Hematopoietic multipotent progenitor cell treated with erythropoietin and hydrocortisone succinate and interleukin-3 and kit ligand, for 4 days (in vitro differentiated cells): ENCODE data around the gene KMT2A.

Experiments
- DNase-seq: peaks from one replicate; pipeline ENCODE4 v3.0.0-alpha.2; 2015

KMT2A gene

DNA sequence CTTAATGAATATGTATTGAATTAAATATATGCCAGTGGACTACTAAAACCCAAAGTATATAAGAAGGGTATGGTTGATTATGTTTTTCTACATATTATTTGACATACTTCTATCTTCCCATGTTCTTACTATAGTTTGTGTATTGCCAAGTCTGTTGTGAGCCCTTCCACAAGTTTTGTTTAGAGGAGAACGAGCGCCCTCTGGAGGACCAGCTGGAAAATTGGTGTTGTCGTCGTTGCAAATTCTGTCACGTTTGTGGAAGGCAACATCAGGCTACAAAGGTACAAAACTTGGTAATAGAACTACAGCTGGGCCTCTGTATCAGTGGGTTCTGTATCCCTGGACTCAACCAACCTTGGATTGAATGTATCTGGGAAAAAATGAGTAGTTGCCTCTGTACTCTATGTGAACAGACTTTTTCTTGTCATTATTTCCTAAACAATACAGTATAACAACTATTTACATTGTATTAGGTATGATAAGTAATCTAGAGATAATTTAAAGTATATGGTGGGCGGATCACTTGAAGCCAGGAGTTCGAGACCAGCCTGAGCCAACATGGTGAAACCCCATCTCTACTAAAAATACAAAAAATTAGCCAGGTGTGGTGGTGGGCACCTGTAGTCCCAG, 52.3 kb downstream of the KMT2A start:
- peak; percentile 88 for DNase-seq

DNA sequence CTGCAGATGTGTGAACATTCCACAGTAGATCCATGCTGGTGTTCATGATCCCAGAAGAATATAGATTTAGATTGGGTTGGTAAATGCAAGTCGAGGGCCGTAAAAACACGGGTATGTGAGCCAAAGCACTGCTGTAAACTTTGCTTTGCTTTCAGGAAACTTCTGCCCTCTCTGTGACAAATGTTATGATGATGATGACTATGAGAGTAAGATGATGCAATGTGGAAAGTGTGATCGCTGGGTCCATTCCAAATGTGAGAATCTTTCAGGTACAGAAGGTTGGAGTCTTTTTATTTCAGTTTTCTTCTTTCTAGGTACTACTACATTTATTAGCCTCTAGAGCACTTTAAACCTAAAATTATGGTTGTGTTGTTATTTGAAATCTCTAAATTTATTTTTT, 54.7 kb downstream of the KMT2A start:
- DNase-seq = no peak

GRCh38 chr11:118497831-118498230, 61.5 kb downstream of the KMT2A start:
- no peak for DNase-seq

GRCh38 chr11:118503216-118503615, 66.9 kb downstream of the KMT2A start:
- no peak for DNase-seq

- no peak for DNase-seq
These were observed 75.3 kb downstream of the KMT2A start for GRCh38 chr11:118511601-118512000.

DNA sequence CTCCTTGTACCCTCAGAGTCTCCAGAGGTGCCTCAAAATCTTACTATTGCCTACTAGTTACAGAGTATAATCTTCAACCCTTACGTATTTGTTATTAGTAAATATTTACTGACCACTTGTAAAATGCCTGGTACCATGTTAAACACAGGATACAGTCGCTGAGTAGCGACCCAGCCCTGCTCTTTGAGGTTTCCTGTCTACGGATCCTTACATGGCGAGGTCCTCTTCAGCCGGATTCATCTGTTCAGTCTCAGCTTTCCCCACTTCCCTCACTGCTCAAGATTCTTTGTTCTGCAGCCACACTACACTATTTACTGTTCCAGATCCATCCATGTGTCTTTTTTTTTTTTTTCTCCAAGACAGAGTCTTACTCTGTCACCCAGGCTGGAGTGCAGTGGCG, 77.8 kb downstream of the KMT2A start:
- DNase-seq = peak; percentile 68

GRCh38 chr11:118519549-118519948, 83.3 kb downstream of the KMT2A start:
- DNase-seq = no peak

DNA sequence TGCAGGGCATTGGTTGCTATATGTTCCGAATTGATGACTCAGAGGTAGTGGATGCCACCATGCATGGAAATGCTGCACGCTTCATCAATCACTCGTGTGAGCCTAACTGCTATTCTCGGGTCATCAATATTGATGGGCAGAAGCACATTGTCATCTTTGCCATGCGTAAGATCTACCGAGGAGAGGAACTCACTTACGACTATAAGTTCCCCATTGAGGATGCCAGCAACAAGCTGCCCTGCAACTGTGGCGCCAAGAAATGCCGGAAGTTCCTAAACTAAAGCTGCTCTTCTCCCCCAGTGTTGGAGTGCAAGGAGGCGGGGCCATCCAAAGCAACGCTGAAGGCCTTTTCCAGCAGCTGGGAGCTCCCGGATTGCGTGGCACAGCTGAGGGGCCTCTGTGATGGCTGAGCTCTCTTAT, 85.6 kb downstream of the KMT2A start:
- DNase-seq = no peak

DNA sequence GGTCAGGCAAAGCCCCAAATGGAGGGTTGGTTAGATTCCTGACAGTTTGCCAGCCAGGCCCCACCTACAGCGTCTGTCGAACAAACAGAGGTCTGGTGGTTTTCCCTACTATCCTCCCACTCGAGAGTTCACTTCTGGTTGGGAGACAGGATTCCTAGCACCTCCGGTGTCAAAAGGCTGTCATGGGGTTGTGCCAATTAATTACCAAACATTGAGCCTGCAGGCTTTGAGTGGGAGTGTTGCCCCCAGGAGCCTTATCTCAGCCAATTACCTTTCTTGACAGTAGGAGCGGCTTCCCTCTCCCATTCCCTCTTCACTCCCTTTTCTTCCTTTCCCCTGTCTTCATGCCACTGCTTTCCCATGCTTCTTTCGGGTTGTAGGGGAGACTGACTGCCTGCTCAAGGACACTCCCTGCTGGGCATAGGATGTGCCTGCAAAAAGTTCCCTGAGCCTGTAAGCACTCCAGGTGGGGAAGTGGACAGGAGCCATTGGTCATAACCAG, 86.3 kb downstream of the KMT2A start:
- peak; percentile 44 for DNase-seq

DNA sequence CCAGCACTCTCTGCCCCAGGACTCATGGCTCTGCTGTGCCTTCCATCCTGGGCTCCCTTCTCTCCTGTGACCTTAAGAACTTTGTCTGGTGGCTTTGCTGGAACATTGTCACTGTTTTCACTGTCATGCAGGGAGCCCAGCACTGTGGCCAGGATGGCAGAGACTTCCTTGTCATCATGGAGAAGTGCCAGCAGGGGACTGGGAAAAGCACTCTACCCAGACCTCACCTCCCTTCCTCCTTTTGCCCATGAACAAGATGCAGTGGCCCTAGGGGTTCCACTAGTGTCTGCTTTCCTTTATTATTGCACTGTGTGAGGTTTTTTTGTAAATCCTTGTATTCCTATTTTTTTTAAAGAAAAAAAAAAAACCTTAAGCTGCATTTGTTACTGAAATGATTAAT, 88.1 kb downstream of the KMT2A start:
- DNase-seq = no peak

DNA sequence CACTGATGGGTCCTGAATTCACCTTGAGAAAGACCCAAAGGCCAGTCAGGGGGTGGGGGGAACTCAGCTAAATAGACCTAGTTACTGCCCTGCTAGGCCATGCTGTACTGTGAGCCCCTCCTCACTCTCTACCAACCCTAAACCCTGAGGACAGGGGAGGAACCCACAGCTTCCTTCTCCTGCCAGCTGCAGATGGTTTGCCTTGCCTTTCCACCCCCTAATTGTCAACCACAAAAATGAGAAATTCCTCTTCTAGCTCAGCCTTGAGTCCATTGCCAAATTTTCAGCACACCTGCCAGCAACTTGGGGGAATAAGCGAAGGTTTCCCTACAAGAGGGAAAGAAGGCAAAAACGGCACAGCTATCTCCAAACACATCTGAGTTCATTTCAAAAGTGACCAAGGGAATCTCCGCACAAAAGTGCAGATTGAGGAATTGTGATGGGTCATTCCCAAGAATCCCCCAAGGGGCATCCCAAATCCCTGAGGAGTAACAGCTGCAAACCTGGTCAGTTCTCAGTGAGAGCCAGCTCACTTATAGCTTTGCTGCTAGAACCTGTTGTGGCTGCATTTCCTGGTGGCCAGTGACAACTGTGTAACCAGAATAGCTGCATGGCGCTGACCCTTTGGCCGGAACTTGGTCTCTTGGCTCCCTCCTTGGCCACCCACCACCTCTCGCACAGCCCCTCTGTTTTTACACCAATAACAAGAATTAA, 88.6 kb downstream of the KMT2A start:
- peak; percentile 69 for DNase-seq

DNA sequence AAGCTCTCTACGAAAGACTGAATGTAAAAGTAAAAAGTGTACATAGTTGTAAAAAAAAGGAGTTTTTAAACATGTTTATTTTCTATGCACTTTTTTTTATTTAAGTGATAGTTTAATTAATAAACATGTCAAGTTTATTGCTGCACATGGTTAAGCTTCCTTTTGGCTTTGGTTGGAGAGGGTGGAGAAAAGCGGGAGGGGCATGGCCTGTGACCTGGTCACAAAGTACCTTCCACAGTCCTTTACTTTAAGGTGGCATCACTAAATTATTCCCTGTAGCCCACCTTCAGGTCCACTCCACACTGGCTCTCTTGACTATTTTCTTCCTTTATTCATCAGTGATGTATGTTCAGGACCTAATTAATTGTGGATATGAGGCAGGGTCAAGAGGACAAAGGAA, 90.4 kb downstream of the KMT2A start:
- no peak for DNase-seq

GRCh38 chr11:118527109-118527508, 90.8 kb downstream of the KMT2A start, which contains the start of gene TTC36:
Gene TTC36 (plus strand): TSS chr11:118527474. CDS start chr11:118527495, 21 bp downstream.
- no peak for DNase-seq

GRCh38 chr11:118528511-118528910, 92.2 kb downstream of the KMT2A start:
- no peak for DNase-seq

DNA sequence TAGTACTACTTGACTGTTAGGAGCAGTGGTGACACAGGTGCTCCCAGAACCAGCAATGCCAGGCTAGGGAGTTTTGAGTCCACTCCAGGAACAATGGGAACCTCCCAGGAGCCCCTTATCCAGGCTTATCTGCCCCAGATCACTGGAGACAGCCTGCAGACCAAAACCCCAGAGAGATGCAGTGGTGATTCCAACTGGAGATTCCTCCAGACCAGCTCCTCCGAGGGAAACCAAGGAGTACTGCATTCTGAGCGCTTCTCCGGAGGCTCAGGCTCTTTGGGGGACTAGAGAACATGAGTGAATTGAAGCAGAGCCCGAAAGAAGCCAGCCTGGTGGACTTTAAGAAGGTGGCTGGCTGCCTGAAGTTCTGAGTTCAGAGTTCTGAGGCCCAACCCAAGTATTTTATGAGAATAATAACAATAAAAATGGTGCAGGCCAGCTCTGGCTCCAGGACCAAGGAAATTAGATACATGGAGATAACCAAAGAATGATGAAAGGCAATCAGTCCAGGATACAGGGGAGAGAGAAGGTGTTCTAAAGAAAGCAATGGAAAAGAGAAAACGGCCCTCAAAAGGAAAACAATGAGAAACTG, 93.4 kb downstream of the KMT2A start:
- DNase-seq = no peak

DNA sequence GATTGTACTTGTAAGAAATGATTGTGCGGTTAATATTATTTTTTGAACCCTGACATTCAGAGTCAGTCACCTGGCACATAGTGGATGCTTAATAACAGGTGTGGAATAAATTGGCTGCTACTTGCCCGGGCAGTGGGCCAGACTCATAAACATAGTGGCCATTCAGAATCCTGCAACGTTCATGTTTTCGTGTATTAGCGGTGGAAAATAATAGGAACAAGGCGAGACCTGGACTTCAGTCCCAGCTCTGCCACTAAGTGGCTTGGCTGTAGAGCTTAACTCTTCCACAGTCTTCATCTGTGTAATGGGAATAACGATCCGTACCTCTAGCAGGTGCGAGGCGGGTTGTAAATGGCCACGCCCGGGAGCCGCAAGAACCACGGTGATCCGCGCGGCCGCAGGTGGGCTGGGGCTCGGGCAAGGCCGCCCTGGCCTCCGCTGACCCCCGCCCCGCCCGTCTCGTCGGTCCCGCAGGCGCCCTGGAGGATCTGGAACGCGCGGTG, 93.9 kb downstream of the KMT2A start:
- peak; percentile 30 for DNase-seq

- peak; percentile 60 for DNase-seq
These were observed 94.6 kb downstream of the KMT2A start, which contains the start of gene TMEM25 for GRCh38 chr11:118530683-118531596. Gene TMEM25 (plus strand): TSS chr11:118531192. CDS start chr11:118531802, 610 bp downstream.

DNA sequence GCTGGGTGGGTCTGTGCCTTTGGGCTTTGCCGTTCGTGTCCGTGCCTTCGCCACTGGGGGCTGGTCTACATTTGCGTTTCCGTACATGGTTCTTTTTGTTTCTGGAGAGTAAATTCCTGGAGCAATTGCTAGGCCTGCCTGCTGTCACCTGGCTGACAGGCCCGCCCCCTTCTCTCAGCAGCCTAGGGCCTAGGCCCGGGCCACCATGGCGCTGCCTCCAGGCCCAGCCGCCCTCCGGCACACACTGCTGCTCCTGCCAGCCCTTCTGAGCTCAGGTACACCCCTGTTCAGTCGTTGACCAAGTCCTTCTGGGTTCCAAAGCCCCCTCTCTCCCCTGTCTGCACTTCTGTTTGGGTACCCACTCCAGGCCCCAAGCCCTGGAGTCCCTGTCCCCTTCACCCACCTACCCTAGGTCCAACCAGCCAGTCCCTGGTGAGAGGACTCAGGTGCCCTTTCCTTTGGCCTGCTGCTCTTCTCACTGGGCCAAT, 95.3 kb downstream of the KMT2A start:
- DNase-seq = no peak

- no peak for DNase-seq
These were observed 95.8 kb downstream of the KMT2A start for GRCh38 chr11:118532091-118532490.

- no peak for DNase-seq
These were observed 96.8 kb downstream of the KMT2A start for GRCh38 chr11:118532852-118533768.
